IPS DF 6.9 (cell line): ENCODE results near the gene TRIM41.

Source experiments
- DNase-seq: peaks from one replicate; pipeline ENCODE4 v3.0.0-alpha.2; 2013; ENCODE audit warnings: low read depth, low spot score
- H3K27ac ChIP-seq: one replicate; pipeline ENCODE4 v1.5.1; 2013; ENCODE audit warnings: low read length, control low read depth
- H3K27me3 ChIP-seq: 2 replicates; pipeline ENCODE4 v1.6.1; 2013; ENCODE audit warnings: mild to moderate bottlenecking, low read length; ENCODE audit not compliant: control insufficient read depth, insufficient read depth
- H3K36me3 ChIP-seq: 2 replicates; pipeline ENCODE4 v1.6.1; 2013; ENCODE audit warnings: low read length; ENCODE audit not compliant: control insufficient read depth, insufficient read depth
- H3K4me1 ChIP-seq: 2 replicates; pipeline ENCODE4 v1.6.1; 2013; ENCODE audit warnings: low read length; ENCODE audit not compliant: control insufficient read depth, insufficient read depth
- H3K4me3 ChIP-seq: 2 replicates; pipeline ENCODE4 v1.5.1; 2013; ENCODE audit warnings: mild to moderate bottlenecking, low read length
- H3K9me3 ChIP-seq: 2 replicates; pipeline ENCODE4 v1.6.1; 2013; ENCODE audit warnings: low read length, inconsistent platforms; ENCODE audit not compliant: control insufficient read depth, insufficient read depth
- WGBS: extraction: QIAGEN DNeasy Blood & Tissue Kit; methylation state at CpG from one replicate; pipeline ENCODE4 v1.1.7; 2013; ENCODE audit warnings: mixed read lengths, missing lambda C conversion rate; ENCODE audit not compliant: insufficient read length, insufficient coverage; 5-methylcytosine and 5-hydroxymethylcytosine counted together

The TRIM41 gene

GRCh38 chr5:181221105-181221791 lies 1.8 kb upstream of the TRIM41 start:
- H3K27me3 ChIP-seq = no peaks in the 10 kb centered on the region
- H3K4me3 ChIP-seq = peak overlapping the region; percentile 31; the same call in 1 of the 2 replicates
- no peak for DNase-seq
- WGBS = no CpG with 5 or more reads among the region's 27 CpGs
- peaks cover 3% of the 10 kb centered on the region for H3K4me1 ChIP-seq
- no peaks in the 10 kb centered on the region for H3K9me3 ChIP-seq
- H3K36me3 ChIP-seq = no peaks in the 10 kb centered on the region
- H3K27ac ChIP-seq = no peak overlapping the region

- no peaks in the 10 kb centered on the region for H3K36me3 ChIP-seq
- peaks cover 3% of the 10 kb centered on the region for H3K4me1 ChIP-seq
- H3K27ac ChIP-seq = no peak overlapping the region
- WGBS = no CpG with 5 or more reads among the region's 50 CpGs
- H3K9me3 ChIP-seq = no peaks in the 10 kb centered on the region
- H3K27me3 ChIP-seq = no peaks in the 10 kb centered on the region
- peak overlapping the region; percentile 86; the same call in 1 of the 2 replicates for H3K4me3 ChIP-seq
- no peak for DNase-seq
These were observed 1.1 kb upstream of the TRIM41 start for GRCh38 chr5:181221792-181222629.

- H3K4me1 ChIP-seq = peaks cover 3% of the 10 kb centered on the region
- H3K4me3 ChIP-seq = peak overlapping the region; percentile 86; the same call in 1 of the 2 replicates
- no peak for DNase-seq
- H3K27ac ChIP-seq = no peak overlapping the region
- no peaks in the 10 kb centered on the region for H3K27me3 ChIP-seq
- H3K36me3 ChIP-seq = no peaks in the 10 kb centered on the region
- no CpG with 5 or more reads among the region's 18 CpGs for WGBS
- H3K9me3 ChIP-seq = no peaks in the 10 kb centered on the region
These were observed 437 bp upstream of the TRIM41 start for GRCh38 chr5:181222630-181223057.

- H3K27me3 ChIP-seq = no peaks in the 10 kb centered on the region
- peaks cover 3% of the 10 kb centered on the region for H3K4me1 ChIP-seq
- DNase-seq = no peak
- H3K36me3 ChIP-seq = no peaks in the 10 kb centered on the region
- peak overlapping the region; percentile 86 for H3K4me3 ChIP-seq
- WGBS = no CpG with 5 or more reads among the region's 31 CpGs
- H3K27ac ChIP-seq = no peak overlapping the region
- H3K9me3 ChIP-seq = no peaks in the 10 kb centered on the region
These were observed 778 bp downstream of the TRIM41 start for GRCh38 chr5:181223729-181224389.

GRCh38 chr5:181224390-181225229 lies 1.5 kb downstream of the TRIM41 start:
- H3K4me3 ChIP-seq = peak overlapping the region; percentile 86; the same call in 1 of the 2 replicates
- no CpG with 5 or more reads among the region's 22 CpGs for WGBS
- H3K9me3 ChIP-seq = no peaks in the 10 kb centered on the region
- no peak overlapping the region for H3K27ac ChIP-seq
- no peaks in the 10 kb centered on the region for H3K27me3 ChIP-seq
- H3K4me1 ChIP-seq = peaks cover 3% of the 10 kb centered on the region
- no peak for DNase-seq
- no peaks in the 10 kb centered on the region for H3K36me3 ChIP-seq

- Histone ChIP-seq H3K9me3 (no peaks in the 10 kb centered on the region), H3K4me1 (no peaks in the 10 kb centered on the region)
These were observed 6.9 kb downstream of the TRIM41 start for GRCh38 chr5:181229996-181230395.

GRCh38 chr5:181230551-181230950 lies 7.5 kb downstream of the TRIM41 start:
- WGBS = no CpG with 5 or more reads among the region's 6 CpGs
- no peak overlapping the region for H3K27ac ChIP-seq
- H3K9me3 ChIP-seq = no peaks in the 10 kb centered on the region
- no peak overlapping the region for H3K4me3 ChIP-seq
- no peaks in the 10 kb centered on the region for H3K4me1 ChIP-seq
- H3K27me3 ChIP-seq = peaks cover 1% of the 10 kb centered on the region; the same call in 1 of the 2 replicates
- DNase-seq = no peak
- H3K36me3 ChIP-seq = peaks cover 17% of the 10 kb centered on the region

More at GRCh38 chr5:181229996-181230395, 6.9 kb downstream of the TRIM41 start:
- peaks cover 14% of the 10 kb centered on the region for H3K36me3 ChIP-seq
- peaks cover 1% of the 10 kb centered on the region; the same call in 1 of the 2 replicates for H3K27me3 ChIP-seq
- no peak for DNase-seq
- H3K4me3 ChIP-seq = no peak overlapping the region
- no CpG with 5 or more reads among the region's 13 CpGs for WGBS
- H3K27ac ChIP-seq = no peak overlapping the region

- DNase-seq = no peak
- no peaks in the 10 kb centered on the region for H3K9me3 ChIP-seq
- H3K27ac ChIP-seq = no peak overlapping the region
- no CpG with 5 or more reads among the region's 7 CpGs for WGBS
- peaks cover 1% of the 10 kb centered on the region; the same call in 1 of the 2 replicates for H3K27me3 ChIP-seq
- no peak overlapping the region for H3K4me3 ChIP-seq
- no peaks in the 10 kb centered on the region for H3K4me1 ChIP-seq
- peaks cover 24% of the 10 kb centered on the region for H3K36me3 ChIP-seq
These were observed 8.4 kb downstream of the TRIM41 start for GRCh38 chr5:181231432-181231831.

GRCh38 chr5:181232593-181232992 lies 9.5 kb downstream of the TRIM41 start:
- H3K27me3 ChIP-seq = peaks cover 1% of the 10 kb centered on the region; the same call in 1 of the 2 replicates
- WGBS = no CpG with 5 or more reads among the region's 18 CpGs
- H3K4me3 ChIP-seq = no peak overlapping the region
- no peak for DNase-seq
- H3K4me1 ChIP-seq = no peaks in the 10 kb centered on the region
- no peak overlapping the region for H3K27ac ChIP-seq
- H3K9me3 ChIP-seq = no peaks in the 10 kb centered on the region
- peaks cover 34% of the 10 kb centered on the region for H3K36me3 ChIP-seq
